Activated CD8-positive, alpha-beta memory T cell treated with anti-CD3 and anti-CD28 coated beads, Interleukin-2, amount 10 ng/mL, durations not matched to agents 7 days and 5 days (primary cell): Measurements from ENCODE around the gene PLCB1. TPM values are rescaled to one million over a fixed set of nuclear protein-coding genes. Genes with fewer than 3 reads are reported as not detected.

ENCODE experiments used
- ATAC-seq: fragments of 150-1000 bp; cut with Tn5 transposase; one replicate; pipeline ENCODE4 v1.10.0; 2021; ENCODE audit warnings: moderate library complexity
- CTCF ChIA-PET: fragments of 350-600 bp; sonication (Branson Sonifier 250); formaldehyde crosslinking; loops from one replicate; lab custom pipeline; 2021; ENCODE audit warnings: antibody characterized with exemption; lab: Charles Lee
- DNase-seq: peaks from one replicate; pipeline ENCODE4 v3.0.0-alpha.2; 2020
- H3K27ac Mint-ChIP-seq: one replicate; pipeline ENCODE4 v1.8.0; 2021; ENCODE audit warnings: mild to moderate bottlenecking, mixed read lengths
- H3K27me3 Mint-ChIP-seq: one replicate; pipeline ENCODE4 v1.8.0; 2021; ENCODE audit warnings: mixed read lengths
- H3K36me3 Mint-ChIP-seq: one replicate; pipeline ENCODE4 v1.8.0; 2021; ENCODE audit warnings: mild to moderate bottlenecking, mixed read lengths
- H3K4me1 Mint-ChIP-seq: one replicate; pipeline ENCODE4 v1.8.0; 2021; ENCODE audit warnings: mixed read lengths
- H3K4me3 Mint-ChIP-seq: one replicate; pipeline ENCODE4 v1.8.0; 2021; ENCODE audit warnings: mild to moderate bottlenecking, moderate library complexity, mixed read lengths
- H3K9me3 Mint-ChIP-seq: one replicate; pipeline ENCODE4 v1.8.0; 2022; ENCODE audit warnings: low read depth, mixed read lengths
- total RNA-seq, 2 experiments: library from RNA; stranded (reverse); gene quantifications; one replicate each; pipeline ENCODE4 v1.2.3, GENCODE V29; 2021

The PLCB1 gene
- total RNA-seq, 2 experiments from 2014 or later = 2.4 to 3.2 TPM

DNA sequence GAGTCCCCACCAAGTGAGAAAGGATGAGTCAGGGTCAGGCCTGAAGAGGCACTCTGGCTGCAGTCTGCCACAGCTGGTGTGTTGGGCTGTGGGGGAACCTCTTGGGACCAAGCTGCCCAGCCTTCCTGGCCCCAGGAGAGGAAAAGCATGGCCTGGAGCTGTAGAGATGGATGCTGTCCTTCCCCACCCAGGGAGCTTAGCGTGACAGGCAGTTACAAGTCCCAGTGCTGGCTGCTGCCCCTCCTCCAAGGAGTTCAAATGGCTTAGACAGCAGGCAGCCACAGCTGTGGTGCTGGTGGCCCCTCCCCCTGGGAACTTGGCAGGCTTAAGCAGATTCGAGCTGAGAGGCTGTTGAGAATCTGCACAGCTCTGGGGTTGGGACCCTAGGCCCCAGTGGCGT lies 253.2 kb downstream of the PLCB1 start:
- H3K36me3 Mint-ChIP-seq = no peaks in the 10 kb centered on the region
- H3K27ac Mint-ChIP-seq = no peak overlapping the region
- no peak overlapping the region for H3K4me3 Mint-ChIP-seq
- H3K4me1 Mint-ChIP-seq = peaks cover 5% of the 10 kb centered on the region
- H3K27me3 Mint-ChIP-seq = no peaks in the 10 kb centered on the region
- no peaks in the 10 kb centered on the region for H3K9me3 Mint-ChIP-seq
- ATAC-seq (no peak), DNase-seq (no peak)
- CTCF ChIA-PET = no interaction called here

DNA sequence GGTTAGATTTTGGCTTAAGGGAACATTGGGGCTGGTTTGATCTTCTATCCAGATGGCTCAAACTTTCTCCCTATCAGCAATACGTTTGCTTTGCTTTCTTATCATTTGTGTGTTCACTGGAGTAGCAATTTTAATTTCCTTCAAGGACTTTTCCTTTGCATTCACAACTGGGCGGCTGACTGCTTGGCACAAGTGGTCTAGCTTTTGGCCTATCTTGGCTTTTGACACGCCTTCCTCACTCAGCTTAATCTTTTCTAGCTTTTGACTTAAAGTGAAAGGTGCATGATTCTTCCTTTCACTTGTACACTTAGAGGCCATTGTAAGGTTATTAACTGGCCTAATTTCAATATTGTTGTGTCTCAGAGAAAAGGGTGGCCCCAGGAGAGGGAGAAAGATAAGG lies 254.9 kb downstream of the PLCB1 start:
- ATAC-seq = no peak
- Mint-ChIP-seq H3K36me3 (no peaks in the 10 kb centered on the region), H3K27me3 (no peaks in the 10 kb centered on the region), H3K4me1 (peaks cover 5% of the 10 kb centered on the region), H3K27ac (no peak overlapping the region), H3K4me3 (no peak overlapping the region), H3K9me3 (no peaks in the 10 kb centered on the region)
- no peak for DNase-seq
- CTCF ChIA-PET = interaction anchor here (0.9 to 1.6 kb wide), 3 partner anchors 17 to 335 kb away, joined by 3 to 7 read pairs (median 5); partner anchors contain the start of gene PLCB1

- no peaks in the 10 kb centered on the region for H3K9me3 Mint-ChIP-seq
- no peak overlapping the region for H3K27ac Mint-ChIP-seq
- ATAC-seq (no peak), DNase-seq (no peak)
- no peaks in the 10 kb centered on the region for H3K27me3 Mint-ChIP-seq
- H3K4me3 Mint-ChIP-seq = no peak overlapping the region
- H3K36me3 Mint-ChIP-seq = no peaks in the 10 kb centered on the region
- CTCF ChIA-PET = interaction anchor here (1.0 to 3.7 kb wide), 7 partner anchors 14 to 344 kb away, joined by 3 to 20 read pairs (median 3); no protein-coding TSS in a partner anchor
- peaks cover 5% of the 10 kb centered on the region for H3K4me1 Mint-ChIP-seq
Measured at GRCh38 chr20:8388141-8388540, 256.1 kb downstream of the PLCB1 start.

- peaks cover 5% of the 10 kb centered on the region for H3K4me1 Mint-ChIP-seq
- ATAC-seq = no peak
- no peaks in the 10 kb centered on the region for H3K36me3 Mint-ChIP-seq
- H3K27ac Mint-ChIP-seq = no peak overlapping the region
- no peaks in the 10 kb centered on the region for H3K27me3 Mint-ChIP-seq
- no peaks in the 10 kb centered on the region for H3K9me3 Mint-ChIP-seq
- no peak for DNase-seq
- H3K4me3 Mint-ChIP-seq = no peak overlapping the region
- CTCF ChIA-PET = interaction anchor here (0.7 to 3.7 kb wide), 9 partner anchors 8 to 344 kb away, joined by 3 to 20 read pairs (median 3); no protein-coding TSS in a partner anchor
Measured at GRCh38 chr20:8388707-8389106, 256.6 kb downstream of the PLCB1 start.

DNA sequence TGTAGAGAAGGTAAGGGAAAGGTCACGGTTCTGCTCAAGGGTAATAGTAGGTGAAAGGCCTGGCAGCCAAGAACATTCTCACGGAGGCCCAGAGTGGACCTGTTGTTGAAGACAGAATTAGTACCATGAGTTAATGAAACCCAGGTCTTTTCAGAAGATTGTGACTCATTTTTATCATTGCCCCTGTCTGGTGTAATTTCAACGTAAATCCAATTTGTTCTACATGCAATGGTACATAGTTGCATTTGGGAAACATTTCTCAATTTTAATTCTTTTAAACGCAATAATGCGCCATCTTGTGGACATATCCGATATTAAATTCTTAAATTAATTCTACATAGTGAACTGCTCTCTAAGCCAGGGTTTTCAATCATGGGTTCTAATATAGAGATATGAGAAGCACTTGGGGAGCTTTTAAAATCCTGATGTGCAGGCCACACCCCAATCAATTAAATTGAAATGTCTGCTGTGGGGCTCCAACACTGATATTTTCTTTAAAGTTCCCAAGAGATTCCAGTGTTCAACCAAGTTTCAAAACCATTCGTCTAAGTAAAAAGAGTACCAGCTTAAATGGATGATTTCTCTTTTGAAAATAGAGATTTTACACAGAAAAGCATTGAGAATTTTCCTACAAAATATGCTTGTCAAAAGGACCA lies 257.4 kb downstream of the PLCB1 start:
- ATAC-seq (no peak), DNase-seq (no peak)
- CTCF ChIA-PET = interaction anchor here (0.8 to 3.7 kb wide), 11 partner anchors 9 to 345 kb away, joined by 3 to 20 read pairs (median 4); partner anchors contain the start of gene PLCB1
- H3K4me3 Mint-ChIP-seq = no peak overlapping the region
- H3K4me1 Mint-ChIP-seq = peaks cover 12% of the 10 kb centered on the region
- H3K27ac Mint-ChIP-seq = no peak overlapping the region
- no peaks in the 10 kb centered on the region for H3K27me3 Mint-ChIP-seq
- no peaks in the 10 kb centered on the region for H3K9me3 Mint-ChIP-seq
- H3K36me3 Mint-ChIP-seq = no peaks in the 10 kb centered on the region

GRCh38 chr20:8390037-8390433 lies 258.0 kb downstream of the PLCB1 start:
- no peak overlapping the region for H3K4me3 Mint-ChIP-seq
- no peak for DNase-seq
- no peaks in the 10 kb centered on the region for H3K9me3 Mint-ChIP-seq
- peaks cover 13% of the 10 kb centered on the region for H3K4me1 Mint-ChIP-seq
- H3K36me3 Mint-ChIP-seq = no peaks in the 10 kb centered on the region
- H3K27ac Mint-ChIP-seq = no peak overlapping the region
- H3K27me3 Mint-ChIP-seq = no peaks in the 10 kb centered on the region
- ATAC-seq = no peak
- CTCF ChIA-PET = interaction anchor here (0.8 to 3.7 kb wide), 8 partner anchors 9 to 346 kb away, joined by 3 to 20 read pairs (median 4); partner anchors contain the start of gene PLCB1

- Mint-ChIP-seq H3K27ac (no peak overlapping the region), H3K36me3 (no peaks in the 10 kb centered on the region), H3K4me1 (peaks cover 13% of the 10 kb centered on the region), H3K9me3 (no peaks in the 10 kb centered on the region), H3K27me3 (no peaks in the 10 kb centered on the region), H3K4me3 (no peak overlapping the region)
- no peak for ATAC-seq
- CTCF ChIA-PET = interaction anchor here (1.3 to 3.7 kb wide), 4 partner anchors 253 to 346 kb away, joined by 4 to 20 read pairs (median 11); partner anchors contain the start of gene PLCB1
- DNase-seq = no peak
Measured at GRCh38 chr20:8390500-8390899, 258.4 kb downstream of the PLCB1 start.

- H3K9me3 Mint-ChIP-seq = no peaks in the 10 kb centered on the region
Measured at GRCh38 chr20:8393381-8393780, 261.3 kb downstream of the PLCB1 start.

GRCh38 chr20:8394308-8394945 lies 262.4 kb downstream of the PLCB1 start:
- Mint-ChIP-seq H3K27ac (no peak overlapping the region), H3K36me3 (no peaks in the 10 kb centered on the region), H3K27me3 (no peaks in the 10 kb centered on the region), H3K4me1 (peaks cover 8% of the 10 kb centered on the region), H3K9me3 (no peaks in the 10 kb centered on the region), H3K4me3 (no peak overlapping the region)
- ATAC-seq = peak; percentile 76
- DNase-seq = peak; percentile 53
- CTCF ChIA-PET = no interaction called here

More at GRCh38 chr20:8393381-8393780, 261.3 kb downstream of the PLCB1 start:
- no peak for DNase-seq
- H3K4me1 Mint-ChIP-seq = peaks cover 8% of the 10 kb centered on the region
- CTCF ChIA-PET = no interaction called here
- no peaks in the 10 kb centered on the region for H3K36me3 Mint-ChIP-seq
- no peak for ATAC-seq
- no peak overlapping the region for H3K27ac Mint-ChIP-seq
- no peak overlapping the region for H3K4me3 Mint-ChIP-seq
- H3K27me3 Mint-ChIP-seq = no peaks in the 10 kb centered on the region

- Mint-ChIP-seq H3K27ac (no peak overlapping the region), H3K4me1 (peaks cover 16% of the 10 kb centered on the region), H3K4me3 (no peak overlapping the region), H3K27me3 (no peaks in the 10 kb centered on the region), H3K9me3 (no peaks in the 10 kb centered on the region), H3K36me3 (no peaks in the 10 kb centered on the region)
- no peak for DNase-seq
- ATAC-seq = no peak
- CTCF ChIA-PET = interaction anchor here (0.8 kb wide), 1 partner anchor 327 kb away, joined by 3 read pairs; no protein-coding TSS in a partner anchor
Measured at GRCh38 chr20:8395956-8396355, 263.9 kb downstream of the PLCB1 start.

DNA sequence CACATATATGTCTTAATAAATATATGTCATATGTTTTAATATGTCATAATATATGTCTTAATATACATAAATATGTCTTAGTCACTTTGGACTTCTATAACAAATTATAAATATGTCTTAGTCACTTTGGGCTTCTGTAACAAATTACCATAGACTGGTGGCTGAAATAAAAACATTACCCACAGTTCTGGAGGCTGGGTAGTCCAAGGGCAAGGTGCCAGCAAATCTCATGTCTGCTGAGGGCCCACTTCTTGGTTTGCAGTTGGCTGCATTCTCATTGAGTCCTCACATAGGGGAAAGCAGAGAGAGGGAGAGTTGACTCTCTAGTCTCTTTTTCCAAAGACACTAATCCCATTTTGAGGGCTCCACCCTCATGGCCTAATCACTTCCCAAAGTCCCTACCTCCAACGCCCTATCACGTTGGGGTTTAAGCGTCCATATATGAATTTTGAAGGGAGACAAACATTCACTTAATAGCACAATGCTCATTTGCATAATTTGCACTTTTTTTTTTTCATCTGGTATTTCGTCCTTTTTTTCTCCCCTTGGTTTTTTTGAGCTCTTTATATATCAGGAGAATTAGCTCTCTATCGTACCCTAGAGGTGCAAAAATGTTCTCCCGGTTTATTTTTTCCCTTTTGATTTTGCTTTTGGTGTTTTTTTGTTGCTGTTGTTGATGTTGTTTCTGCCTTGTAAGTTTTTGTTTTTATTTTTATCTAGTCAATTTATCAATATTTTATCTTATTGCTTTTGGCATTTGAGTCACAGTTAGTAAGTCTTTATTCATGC lies 266.4 kb downstream of the PLCB1 start:
- no peak for ATAC-seq

GRCh38 chr20:8399947-8400346 lies 267.9 kb downstream of the PLCB1 start:
- peak; percentile 68 for ATAC-seq
- Mint-ChIP-seq H3K4me3 (no peak overlapping the region), H3K27ac (no peak overlapping the region), H3K4me1 (peaks cover 8% of the 10 kb centered on the region), H3K9me3 (no peaks in the 10 kb centered on the region), H3K36me3 (no peaks in the 10 kb centered on the region), H3K27me3 (no peaks in the 10 kb centered on the region)
- no peak for DNase-seq
- CTCF ChIA-PET = no interaction called here

More for the DNA sequence above, 266.4 kb downstream of the PLCB1 start:
- Mint-ChIP-seq H3K4me3 (no peak overlapping the region), H3K9me3 (no peaks in the 10 kb centered on the region), H3K4me1 (peaks cover 16% of the 10 kb centered on the region), H3K27me3 (no peaks in the 10 kb centered on the region), H3K27ac (no peak overlapping the region), H3K36me3 (no peaks in the 10 kb centered on the region)
- no peak for DNase-seq
- CTCF ChIA-PET = no interaction called here

DNA sequence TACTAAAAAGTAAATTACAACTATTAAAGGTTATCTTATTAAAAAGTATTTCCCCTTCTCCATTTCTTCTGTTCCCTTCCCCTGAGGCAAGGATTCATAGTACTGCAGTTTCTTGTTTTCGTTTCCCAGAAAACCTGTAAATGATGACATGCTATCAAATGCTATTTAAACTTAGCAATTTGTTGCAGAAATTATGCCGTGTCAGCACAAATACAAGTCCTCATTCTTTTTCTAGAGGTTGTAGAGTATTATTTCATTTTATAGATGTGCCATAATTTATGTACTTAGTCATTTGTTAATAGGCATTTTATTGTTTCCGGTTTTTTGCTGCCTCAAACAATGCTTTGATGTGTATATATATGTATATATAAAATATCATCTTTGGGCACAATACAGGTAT lies 268.4 kb downstream of the PLCB1 start:
- Mint-ChIP-seq H3K4me3 (no peak overlapping the region), H3K36me3 (no peaks in the 10 kb centered on the region), H3K9me3 (no peaks in the 10 kb centered on the region), H3K27ac (no peak overlapping the region), H3K27me3 (no peaks in the 10 kb centered on the region), H3K4me1 (peaks cover 8% of the 10 kb centered on the region)
- DNase-seq (no peak), ATAC-seq (no peak)
- CTCF ChIA-PET = interaction anchor here (1.9 kb wide), 1 partner anchor 11 kb away, joined by 4 read pairs; no protein-coding TSS in a partner anchor
